WTC11 (cell line): ENCODE results near the gene VCL. TPM values are rescaled to one million over a fixed set of nuclear protein-coding genes. Genes with fewer than 3 reads are reported as not detected.
"Not testable (repeated sequence)": the region's sequence is repeated elsewhere in the genome, so short reads cannot be mapped to it uniquely, and the experiment has no call there.

ENCODE experiments used
- ATAC-seq: fragments of 200-7000 bp; cut with Tn5 transposase; 2 replicates; pipeline ENCODE4 v1.10.0; 2021; ENCODE audit warnings: mild to moderate bottlenecking, moderate library complexity
- CTCF ChIA-PET: fragments of 300-600 bp; sonication (Branson Sonifier 250); formaldehyde crosslinking; loops from one replicate; lab custom pipeline; 2021; ENCODE audit warnings: antibody characterized with exemption; lab: Charles Lee
- POLR2A ChIA-PET: fragments of 350-600 bp; sonication (Branson Sonifier 250); formaldehyde crosslinking; loops from one replicate; lab custom pipeline; 2021; ENCODE audit warnings: antibody characterized with exemption; lab: Charles Lee
- DNase-seq: peaks from one replicate; pipeline ENCODE4 v3.0.0; 2021; ENCODE audit warnings: low spot score
- H3K27ac Mint-ChIP-seq: 2 replicates; pipeline ENCODE4 v1.8.0; 2021; ENCODE audit warnings: mixed read lengths
- H3K27me3 Mint-ChIP-seq: 2 replicates; pipeline ENCODE4 v1.8.0; 2021; ENCODE audit warnings: low read depth, mild to moderate bottlenecking, moderate library complexity, mixed read lengths
- H3K36me3 Mint-ChIP-seq: 2 replicates; pipeline ENCODE4 v1.8.0; 2021; ENCODE audit warnings: mixed read lengths
- H3K4me1 Mint-ChIP-seq: 2 replicates; pipeline ENCODE4 v1.8.0; 2022; ENCODE audit warnings: mixed read lengths
- H3K4me3 Mint-ChIP-seq: 2 replicates; pipeline ENCODE4 v1.8.0; 2021; ENCODE audit warnings: mild to moderate bottlenecking, moderate library complexity, mixed read lengths
- H3K9me3 Mint-ChIP-seq: 2 replicates; pipeline ENCODE4 v1.8.0; 2021; ENCODE audit warnings: mixed read lengths
- CREM ChIP-seq: sonication (generic); formaldehyde crosslinking; IDR thresholded peaks from 2 replicates; pipeline ENCODE4 v1.8.1; 2022; ENCODE audit warnings: mild to moderate bottlenecking, missing genetic modification reagents, moderate library complexity
- E2F4 ChIP-seq: sonication (generic); formaldehyde crosslinking; IDR thresholded peaks from 2 replicates; pipeline ENCODE4 v1.8.1; 2022; ENCODE audit warnings: low read depth, mild to moderate bottlenecking, moderate library complexity, missing genetic modification reagents, borderline replicate concordance
- FOXP1 ChIP-seq: sonication (generic); formaldehyde crosslinking; IDR thresholded peaks from 2 replicates; pipeline ENCODE4 v1.8.0; 2022; ENCODE audit warnings: missing genetic modification reagents, mild to moderate bottlenecking, moderate library complexity, borderline replicate concordance
- IRF2 ChIP-seq: sonication (generic); formaldehyde crosslinking; IDR thresholded peaks from 2 replicates; pipeline ENCODE4 v1.8.0; 2022; ENCODE audit warnings: low read depth, missing genetic modification reagents, borderline replicate concordance
- PRDM15 ChIP-seq: sonication (generic); formaldehyde crosslinking; IDR thresholded peaks from 2 replicates; pipeline ENCODE4 v1.8.0; 2022; ENCODE audit warnings: missing genetic modification reagents
- RORB ChIP-seq: fragments of 250-450 bp; sonication (Bioruptor Pico); IDR thresholded peaks from 2 replicates; pipeline ENCODE4 v1.9.0; 2021; ENCODE audit warnings: mild to moderate bottlenecking
- SMAD4 ChIP-seq: sonication (generic); formaldehyde crosslinking; IDR thresholded peaks from 2 replicates; pipeline ENCODE4 v1.8.0; 2022; ENCODE audit warnings: mild to moderate bottlenecking, missing genetic modification reagents
- ZBTB21 ChIP-seq: sonication (generic); formaldehyde crosslinking; IDR thresholded peaks from 2 replicates; pipeline ENCODE4 v1.8.1; 2023; ENCODE audit warnings: mild to moderate bottlenecking, missing genetic modification reagents, borderline replicate concordance
- ZMAT4 ChIP-seq: fragments of 250-450 bp; sonication (Bioruptor Pico); IDR thresholded peaks from 2 replicates; pipeline ENCODE4 v1.9.0; 2021; ENCODE audit warnings: mild to moderate bottlenecking
- ZNF121 ChIP-seq: sonication (generic); formaldehyde crosslinking; IDR thresholded peaks from 2 replicates; pipeline ENCODE4 v1.8.0; 2023; ENCODE audit warnings: missing genetic modification reagents
- ZNF281 ChIP-seq: sonication (generic); formaldehyde crosslinking; IDR thresholded peaks from 2 replicates; pipeline ENCODE4 v1.8.0; 2023; ENCODE audit warnings: mild to moderate bottlenecking, missing genetic modification reagents
- ZNF396 ChIP-seq: fragments of 250-450 bp; sonication (Bioruptor Pico); IDR thresholded peaks from 2 replicates; pipeline ENCODE4 v1.8.0; 2021; ENCODE audit warnings: mild to moderate bottlenecking, moderate library complexity, borderline replicate concordance
- ZNF425 ChIP-seq: fragments of 250-450 bp; sonication (Bioruptor Pico); conservative IDR thresholded peaks from 2 replicates; pipeline ENCODE4 v1.9.0; 2021; ENCODE audit warnings: mild to moderate bottlenecking
- ZSCAN18 ChIP-seq: fragments of 250-450 bp; sonication (Bioruptor Pico); IDR thresholded peaks from 2 replicates; pipeline ENCODE4 v2.1.2; 2022; ENCODE audit warnings: mild to moderate bottlenecking, moderate library complexity
- total RNA-seq: library from RNA; stranded (reverse); gene quantifications from 3 replicates; pipeline ENCODE4 v1.2.3, GENCODE V29; 2021

VCL gene
- total RNA-seq, 1 experiment from 2014 or later = 225 TPM

GRCh38 chr10:74061978-74062377 lies 64.1 kb downstream of the VCL start:
- CTCF ChIA-PET, POLR2A ChIA-PET, ATAC-seq, H3K4me3 Mint-ChIP-seq, H3K27ac Mint-ChIP-seq, H3K27me3 Mint-ChIP-seq, H3K9me3 Mint-ChIP-seq, DNase-seq: not testable (repeated sequence)
- peaks cover 34% of the 10 kb centered on the region for H3K36me3 Mint-ChIP-seq
- H3K4me1 Mint-ChIP-seq = peaks cover 11% of the 10 kb centered on the region
- peak; percentile 31; the same call in 1 of the 2 replicates for TF ChIP-seq ZNF121 (CRISPR knock-in tag)

- ATAC-seq (no peak), DNase-seq (no peak)
- TF ChIP-seq CREM (CRISPR knock-in tag) (no peak), ZSCAN18 (no peak), ZNF425 (CRISPR knock-in tag) (no peak), ZNF396 (CRISPR knock-in tag) (no peak), ZNF281 (CRISPR knock-in tag) (no peak)
- no peak overlapping the region for H3K27ac Mint-ChIP-seq
- no peaks in the 10 kb centered on the region for H3K27me3 Mint-ChIP-seq
- POLR2A ChIA-PET = no interaction called here
- no peak overlapping the region for H3K4me3 Mint-ChIP-seq
- CTCF ChIA-PET = no interaction called here
- peaks cover 6% of the 10 kb centered on the region for H3K4me1 Mint-ChIP-seq
- H3K9me3 Mint-ChIP-seq = peaks cover 10% of the 10 kb centered on the region
- peaks cover 34% of the 10 kb centered on the region for H3K36me3 Mint-ChIP-seq
These were observed 65.3 kb downstream of the VCL start for GRCh38 chr10:74063256-74063655.

- Mint-ChIP-seq H3K4me3 (no peak overlapping the region), H3K4me1 (peaks cover 34% of the 10 kb centered on the region), H3K27ac (peak overlapping the region; percentile 39; the same call in 1 of the 2 replicates), H3K27me3 (no peaks in the 10 kb centered on the region), H3K36me3 (peaks cover 31% of the 10 kb centered on the region), H3K9me3 (peaks cover 6% of the 10 kb centered on the region)
- ChIA-PET CTCF (interaction anchor here (1.0 kb wide), 1 partner anchor 188 kb away, joined by 3 read pairs; no protein-coding TSS in a partner anchor), POLR2A (no interaction called here)
- no peak for DNase-seq
- ATAC-seq = no peak
- TF ChIP-seq IRF2 (CRISPR knock-in tag) = no peak
- TF ChIP-seq FOXP1 (CRISPR knock-in tag) = no peak
- TF ChIP-seq RORB (CRISPR knock-in tag) = no peak
- TF ChIP-seq ZBTB21 = no peak
These were observed 69.7 kb downstream of the VCL start for GRCh38 chr10:74067373-74068352.

- no peaks in the 10 kb centered on the region for H3K27me3 Mint-ChIP-seq
- peaks cover 30% of the 10 kb centered on the region for H3K4me1 Mint-ChIP-seq
- H3K27ac Mint-ChIP-seq = peak overlapping the region; percentile 90; the same call in 1 of the 2 replicates
- H3K36me3 Mint-ChIP-seq = peaks cover 38% of the 10 kb centered on the region
- peak; percentile 64 for ATAC-seq
- ChIA-PET POLR2A (no interaction called here), CTCF (interaction anchor here (1.5 kb wide), 1 partner anchor 10 kb away, joined by 5 read pairs; no protein-coding TSS in a partner anchor)
- DNase-seq = no peak
- H3K9me3 Mint-ChIP-seq = no peaks in the 10 kb centered on the region
- no peak overlapping the region for H3K4me3 Mint-ChIP-seq
- TF ChIP-seq SMAD4 (CRISPR knock-in tag) (no peak), FOXP1 (CRISPR knock-in tag) (no peak), E2F4 (CRISPR knock-in tag) (no peak), PRDM15 (CRISPR knock-in tag) (no peak), IRF2 (CRISPR knock-in tag) (no peak), ZMAT4 (CRISPR knock-in tag) (no peak)
These were observed 73.2 kb downstream of the VCL start for GRCh38 chr10:74071157-74071556.
